ENCODE data around the gene SPEM1.

DNA sequence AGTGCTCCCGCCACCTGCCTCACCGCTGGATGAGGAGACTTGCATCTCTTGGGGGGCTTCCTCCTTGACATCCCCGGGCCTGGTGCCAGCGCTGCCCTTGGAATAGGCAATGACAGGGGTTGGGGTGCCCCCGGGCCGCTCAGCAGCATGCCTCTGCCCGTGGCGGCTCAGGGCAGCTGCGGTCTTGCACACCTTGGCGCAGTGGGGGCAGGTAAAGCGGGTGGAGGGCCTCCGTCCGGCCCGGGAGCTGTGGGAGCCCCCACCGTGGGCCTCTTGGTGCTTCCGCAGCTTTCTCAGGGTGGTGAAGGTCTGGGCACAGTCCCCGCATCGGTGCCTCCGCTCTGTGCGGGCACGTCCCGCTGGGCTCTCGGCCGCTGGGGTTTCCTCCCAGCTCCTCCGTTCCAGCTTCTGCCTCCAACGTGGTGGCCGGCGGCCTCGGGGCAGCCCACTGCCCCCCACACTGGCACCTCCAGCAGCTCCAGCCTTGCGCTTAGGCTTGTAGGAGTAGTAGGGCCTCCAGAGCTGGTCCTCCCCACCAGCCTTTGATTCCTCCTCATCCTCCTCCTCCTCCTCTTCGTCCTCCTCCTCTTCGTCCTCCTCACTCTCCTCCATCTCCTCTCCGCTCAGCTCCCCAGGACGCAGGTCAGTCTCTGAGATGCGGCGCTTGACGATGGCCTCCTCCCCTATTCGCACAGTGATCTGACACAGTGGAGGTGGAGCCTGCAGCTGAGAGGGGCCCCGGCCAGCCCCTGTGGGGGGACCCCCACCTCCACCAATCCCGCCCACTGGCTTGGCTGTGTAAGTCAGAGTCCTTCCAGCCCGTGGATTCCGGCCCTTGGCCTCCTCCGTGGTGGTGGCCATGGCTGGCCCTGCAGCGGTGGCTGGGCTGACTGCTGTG, 42.6 kb downstream of the SPEM1 start:
- TF ChIP-seq, protein P1, sequence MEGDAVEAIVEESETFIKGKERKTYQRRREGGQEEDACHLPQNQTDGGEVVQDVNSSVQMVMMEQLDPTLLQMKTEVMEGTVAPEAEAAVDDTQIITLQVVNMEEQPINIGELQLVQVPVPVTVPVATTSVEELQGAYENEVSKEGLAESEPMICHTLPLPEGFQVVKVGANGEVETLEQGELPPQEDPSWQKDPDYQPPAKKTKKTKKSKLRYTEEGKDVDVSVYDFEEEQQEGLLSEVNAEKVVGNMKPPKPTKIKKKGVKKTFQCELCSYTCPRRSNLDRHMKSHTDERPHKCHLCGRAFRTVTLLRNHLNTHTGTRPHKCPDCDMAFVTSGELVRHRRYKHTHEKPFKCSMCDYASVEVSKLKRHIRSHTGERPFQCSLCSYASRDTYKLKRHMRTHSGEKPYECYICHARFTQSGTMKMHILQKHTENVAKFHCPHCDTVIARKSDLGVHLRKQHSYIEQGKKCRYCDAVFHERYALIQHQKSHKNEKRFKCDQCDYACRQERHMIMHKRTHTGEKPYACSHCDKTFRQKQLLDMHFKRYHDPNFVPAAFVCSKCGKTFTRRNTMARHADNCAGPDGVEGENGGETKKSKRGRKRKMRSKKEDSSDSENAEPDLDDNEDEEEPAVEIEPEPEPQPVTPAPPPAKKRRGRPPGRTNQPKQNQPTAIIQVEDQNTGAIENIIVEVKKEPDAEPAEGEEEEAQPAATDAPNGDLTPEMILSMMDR (IDR thresholded peaks at IDR 0.05): no peak
- TF ChIP-seq POLR2A (IDR thresholded peaks at IDR 0.05): no peak

Measured in stomach (tissue), 4 donors.